Spleen (tissue), 7 donors: ENCODE data around the gene CAPN9.

Source experiments
- POLR2A ChIP-seq, 3 donors: fragments of 450-650 bp; IDR thresholded peaks; one replicate each; pipeline ENCODE4 v1.5.1; 2017; ENCODE audit warnings: antibody characterized with exemption in 3 of 3, mild to moderate bottlenecking in 1 of 3
- POLR2AphosphoS5 ChIP-seq, 3 donors: sonication (generic); formaldehyde crosslinking; IDR thresholded peaks; one replicate each; pipeline ENCODE4 v1.5.1; 2017; ENCODE audit warnings: antibody characterized with exemption in 3 of 3
- TF ChIP-seq, protein P1 (sequence below), 11 experiments: fragments of 200-600 bp in 7 of 11; fragments of 450-650 bp in 4 of 11; sonication (generic) in 4 of 11; IDR thresholded peaks in 8 of 11; conservative IDR thresholded peaks in 3 of 11; 1 replicate in 7 of 11; 2 replicates in 4 of 11; pipeline versions ENCODE4 v1.4.0 to v1.8.0; 2016 to 2021; ENCODE audit warnings: antibody characterized with exemption in 11 of 11, inconsistent platforms in 4 of 11, mild to moderate bottlenecking in 1 of 11
- donor health status: DM: no; HTN: no; CAD: no; lungs with moderate emphysema.
- donor health status: DM: no; HTN: no; CAD: no.
- donor health status: DM: no; HTN: no; CAD: no.

DNA sequence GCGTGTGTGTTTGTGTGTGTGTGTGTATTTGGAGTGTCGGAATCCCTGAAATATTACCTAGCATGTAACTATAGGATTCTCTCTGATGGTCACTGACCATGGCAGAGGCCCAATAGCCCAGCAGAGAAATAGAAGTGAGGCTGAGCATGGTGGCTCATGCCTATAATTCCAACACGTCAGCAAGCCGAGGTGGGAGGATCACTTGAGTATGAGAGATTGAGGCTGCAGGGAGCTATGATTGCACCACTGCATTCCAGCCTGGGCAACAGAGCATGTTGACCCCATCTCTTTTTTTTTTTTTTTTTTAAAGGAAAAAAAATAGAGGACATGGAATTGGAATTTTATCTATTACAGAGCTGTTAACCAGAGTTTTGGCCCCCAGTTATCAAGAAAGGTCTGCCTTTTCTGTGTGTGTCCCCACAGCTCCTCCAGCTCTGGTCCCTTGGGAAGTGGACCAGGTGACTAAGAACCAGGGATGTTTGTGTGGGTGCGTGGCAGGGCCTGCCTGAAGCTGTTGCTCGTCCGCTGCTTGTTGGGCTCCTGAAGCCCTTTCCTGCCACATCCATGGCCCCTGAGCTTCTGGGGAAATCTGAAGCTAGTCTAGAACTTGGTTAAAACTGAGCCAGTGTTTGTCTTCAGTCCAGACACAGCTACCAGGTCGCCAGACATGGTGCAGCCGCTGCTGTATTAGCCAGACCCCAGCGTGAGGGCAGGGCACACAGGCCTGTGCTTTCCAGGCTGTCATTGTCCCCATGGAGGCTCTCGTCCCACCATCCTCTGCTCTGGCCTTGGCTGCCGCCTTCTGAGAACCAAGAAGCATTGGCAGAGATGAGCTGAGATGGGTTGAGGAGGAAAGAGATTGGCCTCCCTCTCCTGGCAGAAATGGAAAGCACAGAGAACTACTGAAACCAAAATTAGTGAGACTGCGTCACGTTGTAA lies 25.5 kb downstream of the CAPN9 start:
- TF ChIP-seq, protein P1, sequence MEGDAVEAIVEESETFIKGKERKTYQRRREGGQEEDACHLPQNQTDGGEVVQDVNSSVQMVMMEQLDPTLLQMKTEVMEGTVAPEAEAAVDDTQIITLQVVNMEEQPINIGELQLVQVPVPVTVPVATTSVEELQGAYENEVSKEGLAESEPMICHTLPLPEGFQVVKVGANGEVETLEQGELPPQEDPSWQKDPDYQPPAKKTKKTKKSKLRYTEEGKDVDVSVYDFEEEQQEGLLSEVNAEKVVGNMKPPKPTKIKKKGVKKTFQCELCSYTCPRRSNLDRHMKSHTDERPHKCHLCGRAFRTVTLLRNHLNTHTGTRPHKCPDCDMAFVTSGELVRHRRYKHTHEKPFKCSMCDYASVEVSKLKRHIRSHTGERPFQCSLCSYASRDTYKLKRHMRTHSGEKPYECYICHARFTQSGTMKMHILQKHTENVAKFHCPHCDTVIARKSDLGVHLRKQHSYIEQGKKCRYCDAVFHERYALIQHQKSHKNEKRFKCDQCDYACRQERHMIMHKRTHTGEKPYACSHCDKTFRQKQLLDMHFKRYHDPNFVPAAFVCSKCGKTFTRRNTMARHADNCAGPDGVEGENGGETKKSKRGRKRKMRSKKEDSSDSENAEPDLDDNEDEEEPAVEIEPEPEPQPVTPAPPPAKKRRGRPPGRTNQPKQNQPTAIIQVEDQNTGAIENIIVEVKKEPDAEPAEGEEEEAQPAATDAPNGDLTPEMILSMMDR (IDR thresholded peaks at IDR 0.05 in 8 of 11, conservative IDR thresholded peaks at IDR 0.05 in 3 of 11), result peak in 4 of 11 experiments; percentile 20 to 45 (median 26)
- TF ChIP-seq POLR2A (IDR thresholded peaks at IDR 0.05) (no peak), POLR2AphosphoS5 (IDR thresholded peaks at IDR 0.05) (no peak)
